Fibroblast of lung (primary cell): ENCODE results near the gene APPL2.

Experiments
- EZH2 ChIP-seq: IDR thresholded peaks from 2 replicates; pipeline ENCODE4 v1.5.1; 2012; ENCODE audit warnings: low read length, control low read depth, mild to moderate bottlenecking; ENCODE audit errors: missing control alignments
- TF ChIP-seq, protein P1 (sequence below), 2 donors: IDR thresholded peaks in 1 of 2; conservative IDR thresholded peaks in 1 of 2; 1 replicate in 1 of 2; 2 replicates in 1 of 2; pipeline ENCODE4 v1.5.1; 2011 to 2012; ENCODE audit warnings: low read length in 2 of 2, control low read depth in 1 of 2, inconsistent platforms in 1 of 2, low read depth in 1 of 2, mild to moderate bottlenecking in 1 of 2

DNA sequence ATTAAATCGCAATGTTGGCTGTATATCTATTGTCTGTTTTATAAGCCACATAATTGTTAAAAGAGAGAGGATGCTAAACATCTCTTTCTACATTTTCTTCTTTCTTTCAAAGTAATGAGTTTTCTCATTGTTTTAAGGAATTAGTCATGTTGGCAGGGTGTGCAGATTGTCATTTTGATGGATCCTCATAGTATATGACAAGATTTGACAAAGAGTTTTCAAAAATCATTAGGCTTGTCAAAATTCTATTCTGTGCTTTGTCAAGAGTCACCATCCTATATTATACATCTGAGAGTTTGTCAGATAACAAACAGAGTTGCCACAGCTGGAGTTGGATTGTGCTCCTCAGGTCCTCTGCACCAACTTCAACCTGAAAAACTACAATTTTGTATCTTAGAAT, 35.4 kb upstream of the APPL2 start:
- TF ChIP-seq, protein P1, sequence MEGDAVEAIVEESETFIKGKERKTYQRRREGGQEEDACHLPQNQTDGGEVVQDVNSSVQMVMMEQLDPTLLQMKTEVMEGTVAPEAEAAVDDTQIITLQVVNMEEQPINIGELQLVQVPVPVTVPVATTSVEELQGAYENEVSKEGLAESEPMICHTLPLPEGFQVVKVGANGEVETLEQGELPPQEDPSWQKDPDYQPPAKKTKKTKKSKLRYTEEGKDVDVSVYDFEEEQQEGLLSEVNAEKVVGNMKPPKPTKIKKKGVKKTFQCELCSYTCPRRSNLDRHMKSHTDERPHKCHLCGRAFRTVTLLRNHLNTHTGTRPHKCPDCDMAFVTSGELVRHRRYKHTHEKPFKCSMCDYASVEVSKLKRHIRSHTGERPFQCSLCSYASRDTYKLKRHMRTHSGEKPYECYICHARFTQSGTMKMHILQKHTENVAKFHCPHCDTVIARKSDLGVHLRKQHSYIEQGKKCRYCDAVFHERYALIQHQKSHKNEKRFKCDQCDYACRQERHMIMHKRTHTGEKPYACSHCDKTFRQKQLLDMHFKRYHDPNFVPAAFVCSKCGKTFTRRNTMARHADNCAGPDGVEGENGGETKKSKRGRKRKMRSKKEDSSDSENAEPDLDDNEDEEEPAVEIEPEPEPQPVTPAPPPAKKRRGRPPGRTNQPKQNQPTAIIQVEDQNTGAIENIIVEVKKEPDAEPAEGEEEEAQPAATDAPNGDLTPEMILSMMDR (conservative IDR thresholded peaks at IDR 0.05 in 1 of 2, IDR thresholded peaks at IDR 0.05 in 1 of 2; ENCODE audit: low read depth in 1 of 2, low read length in 2 of 2): no peak
- TF ChIP-seq EZH2: no peak
